HT-29 (cell line): ENCODE results near the gene HSD11B2. TPM values are rescaled to one million over a fixed set of nuclear protein-coding genes. Genes with fewer than 3 reads are reported as not detected.

Experiments
- DNase-seq: peaks from one replicate; pipeline ENCODE4 v3.0.0-alpha.2; 2015; ENCODE audit warnings: low spot score
- total RNA-seq: library from RNA; depleted of rRNA; stranded (reverse); fragments of >200 nt; shearing (Covaris generic); gene quantifications from 2 replicates; pipeline ENCODE4 v1.2.3, GENCODE V29; 2014; rRNA removed

The HSD11B2 gene
- total RNA-seq: 18.3 and 23.2 TPM in 2 replicates

GRCh38 chr16:67430977-67431774, at the start of gene HSD11B2:
TSS of gene HSD11B2 (plus strand) at chr16:67431121. CDS start at chr16:67431249, 128 bp downstream.
- DNase-seq: peak; percentile 73

GRCh38 chr16:67383284-67383683, 47.6 kb upstream of the HSD11B2 start:
- no peak for DNase-seq

GRCh38 chr16:67384778-67385510, 46.0 kb upstream of the HSD11B2 start:
- no peak for DNase-seq

- no peak for DNase-seq
Observed at GRCh38 chr16:67386861-67387455, 44.0 kb upstream of the HSD11B2 start.

GRCh38 chr16:67387479-67388079, 43.3 kb upstream of the HSD11B2 start:
- no peak for DNase-seq

GRCh38 chr16:67388191-67388590, 42.7 kb upstream of the HSD11B2 start:
- no peak for DNase-seq

DNA sequence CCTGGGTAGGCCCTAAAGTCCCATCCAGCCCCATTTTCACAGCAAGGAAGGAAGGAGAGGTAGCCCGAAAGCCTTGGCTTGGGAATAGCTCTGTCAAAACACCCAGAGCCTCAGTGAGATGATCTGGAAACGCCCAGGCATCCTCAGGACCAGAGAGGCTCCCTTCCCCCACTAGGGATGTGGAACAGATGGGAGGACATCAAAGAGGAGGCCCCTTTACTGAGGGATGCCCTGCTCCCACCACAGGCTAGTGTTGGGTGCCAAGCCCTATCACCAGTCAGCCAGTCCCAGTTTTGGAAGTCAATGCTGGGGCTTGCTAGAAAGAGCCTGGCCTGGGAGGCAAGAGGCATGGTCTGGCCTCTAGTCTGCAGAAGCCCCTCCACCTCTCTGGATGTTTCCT, 42.3 kb upstream of the HSD11B2 start:
- DNase-seq: no peak

DNA sequence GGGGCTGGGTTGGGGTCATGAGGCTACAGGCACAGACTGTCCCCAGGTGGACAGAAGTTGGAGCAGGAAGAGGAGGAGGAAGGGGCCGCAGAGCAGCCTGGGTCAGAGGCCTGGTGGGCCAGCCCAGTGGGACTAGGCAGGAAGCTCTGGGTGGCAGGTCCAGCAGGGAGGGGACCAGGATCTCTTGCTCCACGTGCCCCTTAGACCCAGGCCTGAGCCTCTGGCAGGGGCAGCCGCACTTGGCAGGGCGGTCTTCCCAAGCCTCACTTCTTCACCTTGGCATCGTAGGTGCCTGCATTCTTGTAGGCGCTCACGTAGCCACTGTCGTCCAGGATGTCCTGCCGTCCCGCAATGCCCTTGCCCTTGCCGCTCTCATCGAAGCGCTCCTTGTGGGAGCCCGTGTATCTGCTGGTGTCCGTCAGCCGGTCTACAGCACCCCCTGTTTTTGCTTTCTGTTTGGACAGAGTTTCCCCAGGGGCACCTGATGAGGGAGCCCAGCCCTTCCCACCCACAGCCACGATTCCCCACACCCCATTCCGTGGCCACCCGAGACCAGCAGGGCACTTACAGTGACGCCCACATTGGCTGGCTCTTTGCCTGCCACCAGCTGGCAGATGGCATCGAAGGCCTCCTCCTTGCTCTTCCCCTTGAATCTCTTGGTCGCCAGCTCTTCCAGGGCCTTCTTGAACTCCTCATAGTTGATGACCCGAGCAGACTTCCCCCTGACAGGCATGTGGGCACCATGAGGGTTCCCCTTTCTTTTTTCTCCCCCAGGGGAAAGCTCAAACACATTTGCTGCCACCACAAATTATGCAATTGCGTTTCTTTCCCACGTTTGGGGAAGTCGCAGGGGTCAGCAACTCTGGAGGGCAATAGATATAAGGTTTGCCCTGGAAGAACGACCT, 40.8 kb upstream of the HSD11B2 start:
- no peak for DNase-seq

DNA sequence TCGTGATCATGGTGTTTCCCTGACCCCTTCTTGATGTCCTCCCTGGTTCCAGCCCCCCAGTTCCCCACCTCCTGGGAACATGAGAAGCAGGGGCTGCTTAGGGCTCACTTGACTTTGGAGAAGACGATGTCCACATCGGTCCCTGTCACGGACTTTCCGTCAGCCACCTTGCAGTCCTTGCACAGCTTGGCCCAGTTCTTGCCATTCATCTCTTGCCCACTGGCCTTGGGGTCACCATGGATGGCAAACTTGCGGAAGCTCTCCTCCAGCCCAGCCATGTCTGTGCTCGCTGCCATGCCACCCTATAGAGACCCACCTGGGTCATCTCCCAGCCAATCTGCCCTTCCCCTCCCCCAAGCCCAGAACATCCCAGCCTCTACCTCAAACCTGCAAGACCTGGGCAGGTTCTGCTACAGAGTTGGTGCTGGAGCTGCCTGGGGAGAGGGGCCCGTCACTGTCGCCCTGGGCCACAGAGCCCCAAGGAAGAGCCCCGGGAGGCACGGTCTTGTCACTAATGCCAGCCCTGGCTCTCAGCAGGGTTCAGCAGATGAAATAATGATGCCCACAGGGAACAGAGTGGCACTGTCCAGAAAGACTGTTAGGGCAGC, 40.0 kb upstream of the HSD11B2 start:
- no peak for DNase-seq

GRCh38 chr16:67391424-67392300, 39.3 kb upstream of the HSD11B2 start:
- DNase-seq: peak; percentile 82

DNA sequence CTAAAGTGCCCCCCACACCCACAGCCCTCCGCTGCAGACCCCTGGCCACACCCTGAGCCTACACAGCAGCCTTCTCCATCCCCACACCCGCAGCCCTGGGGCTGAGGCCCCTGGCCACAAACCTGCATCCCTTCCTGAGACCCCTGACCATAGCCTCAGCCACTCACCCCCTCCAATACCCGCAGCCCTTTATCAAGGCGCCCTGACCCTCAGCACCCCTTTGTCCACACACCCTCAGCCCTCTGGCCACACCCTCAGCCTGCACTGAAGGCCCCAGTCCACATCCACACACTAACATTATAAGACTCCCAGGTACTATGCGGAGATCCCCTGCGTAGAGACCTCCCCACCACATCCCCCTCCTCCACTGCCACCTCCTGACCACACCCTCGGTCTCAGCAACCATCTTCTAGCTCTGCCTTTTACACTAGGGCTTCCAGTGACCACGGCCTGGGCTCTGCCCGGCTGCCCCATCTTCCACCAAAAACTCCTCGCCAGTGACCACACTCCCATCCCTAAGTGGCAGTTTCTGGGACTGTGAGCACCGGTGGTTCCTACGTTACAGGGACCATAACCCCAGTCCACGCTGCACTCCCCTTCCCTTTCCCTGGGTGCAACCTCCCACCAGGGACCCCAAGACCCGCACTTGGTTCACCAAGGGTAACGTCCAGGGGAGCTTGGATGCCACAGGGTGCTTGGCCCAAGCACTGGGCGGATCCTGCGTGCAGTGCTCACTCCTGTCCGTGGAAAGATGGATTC, 38.4 kb upstream of the HSD11B2 start:
- no peak for DNase-seq

DNA sequence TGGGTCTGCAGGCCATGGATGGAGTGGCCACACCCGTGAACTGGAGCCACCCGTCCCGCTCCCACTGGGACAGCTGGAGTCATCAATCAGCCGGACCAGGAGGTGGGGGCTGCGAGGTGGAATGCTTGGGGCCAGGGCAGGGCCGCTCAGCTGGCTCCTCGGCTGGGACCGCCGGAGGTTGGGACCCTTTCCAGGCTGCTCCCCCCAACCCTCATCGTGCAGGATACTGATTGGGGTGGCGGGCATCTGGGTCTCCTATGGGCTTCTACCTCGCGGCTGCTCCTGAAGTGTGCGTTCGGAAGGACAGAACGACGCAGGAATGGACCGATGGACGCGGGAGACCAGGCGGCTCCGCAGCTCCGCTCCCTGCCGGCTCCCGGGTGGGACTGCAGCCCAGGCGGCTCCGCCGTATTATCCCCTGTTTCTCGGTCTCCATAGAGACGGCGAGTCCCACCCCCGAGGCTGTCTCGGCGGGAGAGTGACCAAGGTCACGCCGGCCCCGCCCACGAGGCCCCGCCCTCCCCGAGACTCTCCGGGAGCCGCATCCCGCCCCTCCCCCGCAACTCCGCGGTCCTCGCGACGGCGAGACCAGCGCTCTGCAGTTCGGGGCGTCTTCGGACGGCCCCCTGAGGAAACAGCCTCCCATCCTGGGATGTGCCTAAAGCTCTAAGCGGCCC, 37.7 kb upstream of the HSD11B2 start, which contains the start of gene TPPP3:
TSS of gene TPPP3 (minus strand) at position 388 of the 677 bp plus-strand sequence. CDS start 2,387 bp downstream, outside the sequence.
- peak; percentile 91 for DNase-seq

DNA sequence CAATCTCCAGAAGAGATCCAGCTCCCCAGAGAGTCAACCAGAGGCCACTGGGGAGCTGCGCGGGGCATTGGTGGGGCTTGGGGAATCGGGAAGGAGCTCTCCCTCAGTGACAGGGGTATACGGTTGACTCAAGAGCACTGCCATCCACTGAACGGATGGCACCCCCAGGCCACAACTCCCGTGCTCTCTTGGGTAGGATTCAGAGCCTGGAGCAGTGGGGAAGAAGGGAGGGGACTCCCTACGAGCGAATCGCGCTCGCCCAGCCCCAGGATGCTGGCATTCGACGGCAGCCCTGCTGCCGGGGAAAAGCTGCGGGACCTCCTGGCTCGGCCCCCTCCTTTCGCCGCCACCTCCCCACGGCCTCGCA, 37.1 kb upstream of the HSD11B2 start:
- DNase-seq: no peak

- DNase-seq: no peak
Observed at GRCh38 chr16:67394155-67395104, 36.5 kb upstream of the HSD11B2 start.

- DNase-seq: no peak
Observed at GRCh38 chr16:67395105-67395457, 35.8 kb upstream of the HSD11B2 start.

GRCh38 chr16:67395458-67396158, 35.3 kb upstream of the HSD11B2 start:
- DNase-seq: no peak
